IMR-90 (cell line): ENCODE measurements around the gene LUC7L2. TPM values are rescaled to one million over a fixed set of nuclear protein-coding genes. Genes with fewer than 3 reads are reported as not detected.

ENCODE experiments used
- ATAC-seq: fragments of 200-7000 bp; cut with Tn5 transposase; 2 replicates; pipeline ENCODE4 v1.9.1; 2020; ENCODE audit warnings: low read depth, mild to moderate bottlenecking, moderate library complexity
- BruUV-seq: library from RNA; stranded (reverse); fragments of 400-500 nt; replicated peaks from 2 replicates; lab custom pipeline; 2021; lab: Mats Ljungman, UMichigan
- CTCF ChIA-PET: fragments of 300-600 bp; formaldehyde crosslinking; extraction: SDS; loops from one replicate; lab custom pipeline; 2021; ENCODE audit warnings: antibody characterized with exemption; lab: Yijun Ruan, JAX
- POLR2A ChIA-PET: fragments of 300-600 bp; sonication (Branson Sonifier 250); formaldehyde crosslinking; loops from one replicate; lab custom pipeline; 2022; ENCODE audit warnings: antibody characterized with exemption; ENCODE audit not compliant: unreplicated experiment; lab: Charles Lee
- DNase-seq: peaks from one replicate; pipeline ENCODE4 v3.0.0; 2013
- H2AFZ ChIP-seq: replicated peaks from 2 replicates; pipeline ENCODE3; 2013; ENCODE audit warnings: low read length, mild to moderate bottlenecking; ENCODE audit not compliant: poor library complexity
- H2AK5ac ChIP-seq: 2 replicates; pipeline ENCODE4 v1.6.1; 2013; ENCODE audit warnings: low read depth, low read length, inconsistent platforms
- H2AK9ac ChIP-seq: replicated peaks from 2 replicates; pipeline ENCODE3; 2013; ENCODE audit warnings: mild to moderate bottlenecking, low read depth, low read length, moderate library complexity; ENCODE audit not compliant: poor library complexity
- H2BK120ac ChIP-seq: 2 replicates; pipeline ENCODE4 v1.6.1; 2013; ENCODE audit warnings: low read depth, low read length, inconsistent platforms
- H2BK15ac ChIP-seq: 3 replicates; pipeline ENCODE4 v1.6.1; 2013; ENCODE audit warnings: low read depth, low read length, inconsistent platforms
- H2BK20ac ChIP-seq: 2 replicates; pipeline ENCODE4 v1.6.1; 2013; ENCODE audit warnings: low read depth, mild to moderate bottlenecking, inconsistent platforms, low read length, moderate library complexity
- H2BK5ac ChIP-seq: 2 replicates; pipeline ENCODE4 v1.6.1; 2013; ENCODE audit warnings: mild to moderate bottlenecking, low read depth, low read length, inconsistent platforms; ENCODE audit not compliant: poor library complexity, severe bottlenecking
- H3K14ac ChIP-seq: replicated peaks from 2 replicates; pipeline ENCODE4 v1.6.1; 2013; ENCODE audit warnings: low read depth, low read length, inconsistent platforms
- H3K18ac ChIP-seq: 2 replicates; pipeline ENCODE4 v1.6.1; 2013; ENCODE audit warnings: low read depth, low read length, control low read depth
- H3K23ac ChIP-seq: 2 replicates; pipeline ENCODE4 v1.6.1; 2013; ENCODE audit warnings: low read depth, low read length, inconsistent platforms
- H3K27ac ChIP-seq: 2 replicates; pipeline ENCODE4 v1.5.1; 2013; ENCODE audit warnings: mild to moderate bottlenecking, control low read depth, low read length; ENCODE audit not compliant: insufficient read depth
- H3K27me3 ChIP-seq: 2 replicates; pipeline ENCODE4 v1.6.1; 2013; ENCODE audit warnings: low read length; ENCODE audit not compliant: control insufficient read depth, insufficient read depth
- H3K36me3 ChIP-seq: 2 replicates; pipeline ENCODE4 v1.6.1; 2013; ENCODE audit warnings: low read length, mixed read lengths; ENCODE audit not compliant: control insufficient read depth, insufficient read depth
- H3K4ac ChIP-seq: 2 replicates; pipeline ENCODE4 v1.6.1; 2013; ENCODE audit warnings: low read depth, low read length, inconsistent platforms
- H3K4me1 ChIP-seq: 2 replicates; pipeline ENCODE4 v1.6.1; 2013; ENCODE audit warnings: low read length, mixed read lengths; ENCODE audit not compliant: control insufficient read depth, insufficient read depth
- H3K4me2 ChIP-seq: 2 replicates; pipeline ENCODE4 v1.6.1; 2013; ENCODE audit warnings: low read depth, mild to moderate bottlenecking, control low read depth, low read length, moderate library complexity
- H3K4me3 ChIP-seq: 2 replicates; pipeline ENCODE4 v1.5.1; 2013; ENCODE audit warnings: low read depth, mild to moderate bottlenecking, control low read depth, low read length, moderate library complexity; ENCODE audit not compliant: insufficient read depth
- H3K56ac ChIP-seq: 2 replicates; pipeline ENCODE4 v1.6.1; 2013; ENCODE audit warnings: low read length, inconsistent platforms; ENCODE audit not compliant: insufficient read depth; ENCODE audit errors: extremely low read depth
- H3K79me1 ChIP-seq, 2 experiments: 2 replicates each; pipeline ENCODE4 v1.6.1; 2013; ENCODE audit warnings: low read length in 2 of 2, inconsistent platforms in 1 of 2, low read depth in 1 of 2
- H3K9ac ChIP-seq: 2 replicates; pipeline ENCODE4 v1.6.1; 2013; ENCODE audit warnings: low read depth, low read length, control low read depth
- H3K9me1 ChIP-seq: 2 replicates; pipeline ENCODE4 v1.6.1; 2013; ENCODE audit warnings: low read length, inconsistent platforms; ENCODE audit not compliant: insufficient read depth
- H3K9me3 ChIP-seq: 2 replicates; pipeline ENCODE4 v1.6.1; 2013; ENCODE audit warnings: low read length; ENCODE audit not compliant: control insufficient read depth, insufficient read depth
- H4K20me1 ChIP-seq: 2 replicates; pipeline ENCODE4 v1.6.1; 2013; ENCODE audit warnings: low read length, inconsistent platforms; ENCODE audit not compliant: insufficient read depth
- H4K5ac ChIP-seq: 2 replicates; pipeline ENCODE4 v1.6.1; 2013; ENCODE audit warnings: mild to moderate bottlenecking, low read depth, low read length, control low read depth
- H4K8ac ChIP-seq, 2 experiments: 2 replicates each; pipeline ENCODE4 v1.6.1; 2013; ENCODE audit warnings: low read depth in 2 of 2, low read length in 2 of 2, control low read depth in 1 of 2, inconsistent platforms in 1 of 2
- H4K91ac ChIP-seq: 2 replicates; pipeline ENCODE4 v1.6.1; 2013; ENCODE audit warnings: low read depth, low read length, inconsistent platforms; ENCODE audit not compliant: insufficient read depth
- BHLHE40 ChIP-seq: fragments of 150-350 bp; IDR thresholded peaks from 2 replicates; pipeline ENCODE4 v1.6.1; 2016; ENCODE audit warnings: mild to moderate bottlenecking, low read depth, low read length
- FOS ChIP-seq: fragments of 150-350 bp; IDR thresholded peaks from 2 replicates; pipeline ENCODE4 v1.6.1; 2016; ENCODE audit warnings: low read depth, low read length
- RFX5 ChIP-seq: IDR thresholded peaks from 2 replicates; pipeline ENCODE4 v1.8.0; 2012; ENCODE audit warnings: low read depth, mild to moderate bottlenecking, low read length, moderate library complexity
- WGBS, 2 experiments: methylation state at CpG; one replicate each; pipeline versions ENCODE4 v1.1.5 to v1.1.7; 2013; ENCODE audit warnings: missing lambda C conversion rate in 2 of 2; ENCODE audit not compliant: insufficient read length in 1 of 2; ENCODE audit errors: extremely low coverage in 2 of 2; 5-methylcytosine and 5-hydroxymethylcytosine counted together
- dilution Hi-C: fragments of 300-500 bp; cut with HindIII; formaldehyde crosslinking; loops from one replicate; pipeline ENCODE4 v1.14.3; 2018; ENCODE audit warnings: low sequenced_read_pairs; ENCODE audit not compliant: unreplicated experiment
- in situ Hi-C: fragments of 300-500 bp; cut with MboI; formaldehyde crosslinking; loops from 3 replicates; pipeline ENCODE4 v1.14.3; 2019; ENCODE audit warnings: low sequenced_read_pairs, inconsistent platforms, mixed read lengths
- intact Hi-C: fragments of 100-400 bp; cut with micrococcal nuclease; formaldehyde crosslinking; loops from 2 replicates; pipeline ENCODE4 v1.10.0; 2022
- polyA plus RNA-seq, 3 experiments: library from polyadenylated mRNA; depleted of rRNA; stranded (reverse); fragments of >200 nt; gene quantifications; 2 replicates each; pipeline ENCODE4 v1.2.3, GENCODE V29; 2012; ENCODE audit warnings: low replicate concordance in 1 of 3
- total RNA-seq: library from RNA; depleted of rRNA; stranded (reverse); fragments of >200 nt; gene quantifications from 2 replicates; pipeline ENCODE4 v1.2.3, GENCODE V29; 2012

The LUC7L2 gene
- total and polyA plus RNA-seq, 2 of the 4 experiments (the other 2 are of a cell fraction), result 14.9 to 31.8 TPM

GRCh38 chr7:139370301-139370942, 10.7 kb downstream of the LUC7L2 start:
- Histone ChIP-seq H3K9ac (no peak overlapping the region), H3K56ac (no peak overlapping the region), H3K27ac (no peak overlapping the region; the same call in 1 of the 2 replicates), H2AK9ac (no peak overlapping the region), H3K4me3 (no peak overlapping the region), H3K4me1 (peaks cover 4% of the 10 kb centered on the region), H2AFZ (no peak overlapping the region), H3K18ac (no peak overlapping the region), H3K36me3 (peaks cover 2% of the 10 kb centered on the region), H4K20me1 (peaks cover 68% of the 10 kb centered on the region), H3K79me1 (peaks cover 17 to 48% of the 10 kb centered on the region in 2 experiments; a peak in 3 of 4 replicates), H3K9me1 (peaks cover 9% of the 10 kb centered on the region), H3K27me3 (no peaks in the 10 kb centered on the region), H4K8ac (no peak overlapping the region), H3K23ac (peak overlapping the region; percentile 52; the same call in 1 of the 2 replicates), H3K9me3 (no peaks in the 10 kb centered on the region), H4K5ac (no peak overlapping the region), H2BK15ac (no peak overlapping the region), H3K14ac (no peak overlapping the region), H4K91ac (no peak overlapping the region), H2AK5ac (no peak overlapping the region), H3K4me2 (no peak overlapping the region), H2BK20ac (no peak overlapping the region), H2BK5ac (no peak overlapping the region), H2BK120ac (no peak overlapping the region), H3K4ac (no peak overlapping the region)
- no peak for DNase-seq
- peak; percentile 25; the same call in 1 of the 2 replicates for ATAC-seq
- intact Hi-C loops (no loop called here), in situ Hi-C loops (no loop called here), dilution Hi-C loops (no loop called here)
- CTCF ChIA-PET, result interaction anchor here (0.6 kb wide), 1 partner anchor 77 kb away, joined by 8 read pairs; no protein-coding TSS in a partner anchor
- POLR2A ChIA-PET, result interaction anchor here (0.6 kb wide), 1 partner anchor 41 kb away, joined by 3 read pairs; no protein-coding TSS in a partner anchor
- TF ChIP-seq RFX5, result no peak
- TF ChIP-seq FOS, result no peak
- no peak for TF ChIP-seq BHLHE40
- no TSS peak for BruUV-seq
- 100% methylated on average over 1 of the region's 5 CpGs; no CpG with 5 or more reads in 1 of the 2 experiments for WGBS, 2 experiments
